ENCODE measurements around the gene ZDHHC7.
"Not testable (repeated sequence)": the region's sequence is repeated elsewhere in the genome, so short reads cannot be mapped to it uniquely, and the experiment has no call there.

ZDHHC7 gene

DNA sequence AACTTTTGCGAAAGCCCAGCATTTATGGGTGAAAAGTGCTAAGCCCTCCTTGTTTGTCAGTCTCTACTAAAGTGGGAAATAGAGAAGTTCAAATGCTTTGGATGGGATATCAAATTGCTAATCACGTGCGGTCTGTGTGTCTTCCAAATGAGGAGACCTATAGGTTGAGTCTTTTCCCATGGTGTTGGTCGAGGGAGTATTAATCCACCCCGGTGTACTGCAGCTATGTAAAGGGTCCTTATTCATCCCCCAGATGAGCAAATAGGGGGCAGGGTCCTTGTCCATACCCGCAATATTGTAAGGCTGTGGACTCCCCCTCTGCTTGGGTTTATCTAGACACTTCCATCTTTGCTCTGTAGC lies 30.8 kb upstream of the ZDHHC7 start:
- no peak for DNase-seq

DNA sequence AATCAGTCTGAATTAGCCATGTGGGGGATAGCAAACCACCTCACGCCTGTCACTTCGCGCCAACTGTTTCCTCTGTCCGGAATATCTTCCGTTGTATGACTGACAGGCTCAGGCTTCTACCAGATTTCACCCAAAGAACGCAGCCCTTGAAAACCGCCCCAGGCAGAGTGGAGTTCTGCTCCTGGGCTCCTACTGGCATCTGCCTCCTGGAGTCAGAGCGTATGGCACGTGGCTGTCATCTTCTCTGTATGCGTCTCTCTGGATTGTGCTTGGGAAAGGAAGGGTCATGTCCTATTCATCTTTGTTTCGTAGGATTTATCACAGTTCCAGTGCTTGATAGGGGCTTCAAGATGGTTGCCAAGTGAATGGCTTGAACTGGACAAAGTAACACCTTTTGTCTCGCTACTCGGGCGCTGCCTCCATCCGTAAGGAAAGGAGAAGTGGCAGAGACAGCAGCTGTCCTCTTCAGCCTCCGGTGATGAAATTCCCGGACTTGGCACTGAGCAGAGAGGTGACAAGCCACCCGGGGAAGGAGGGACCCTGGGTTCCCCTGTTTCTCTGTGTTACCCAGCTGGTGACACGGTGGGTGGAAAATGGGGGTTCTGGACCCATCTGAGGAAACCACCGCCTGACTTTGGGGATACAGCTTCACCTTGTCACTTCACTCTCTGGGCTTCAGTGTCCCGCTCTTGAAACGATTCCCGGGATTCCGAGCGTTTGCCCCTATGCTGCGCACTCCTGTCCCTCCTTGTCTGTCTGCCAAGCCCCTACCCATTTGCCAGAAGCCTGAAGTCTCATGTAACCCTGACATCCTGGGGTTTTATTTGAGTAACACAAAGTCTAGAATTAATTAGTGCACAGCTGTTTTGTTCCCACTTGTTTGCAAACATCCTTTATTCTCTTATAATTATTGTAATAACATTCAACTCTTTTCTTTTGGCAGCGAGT lies 30.2 kb upstream of the ZDHHC7 start:
- DNase-seq = no peak

DNA sequence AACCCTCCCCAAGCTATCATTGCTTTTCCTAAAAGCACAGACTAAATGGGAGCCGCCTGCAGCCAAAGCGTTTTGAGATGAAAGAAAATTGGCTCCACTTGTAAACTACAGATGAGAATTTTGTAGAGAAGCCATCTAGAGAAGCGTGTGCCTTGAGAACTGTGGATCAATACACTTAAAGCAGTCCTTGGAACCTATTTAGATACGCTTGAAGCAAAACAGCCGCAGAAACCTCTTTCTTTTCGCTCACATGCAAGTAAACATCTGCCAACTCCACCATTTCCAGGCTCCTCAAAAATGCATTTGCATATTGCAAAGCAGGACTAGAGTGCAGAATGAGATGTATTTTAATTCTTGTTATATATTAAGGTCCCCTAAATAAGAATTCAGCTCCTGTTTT lies 29.4 kb upstream of the ZDHHC7 start:
- no peak for DNase-seq

DNA sequence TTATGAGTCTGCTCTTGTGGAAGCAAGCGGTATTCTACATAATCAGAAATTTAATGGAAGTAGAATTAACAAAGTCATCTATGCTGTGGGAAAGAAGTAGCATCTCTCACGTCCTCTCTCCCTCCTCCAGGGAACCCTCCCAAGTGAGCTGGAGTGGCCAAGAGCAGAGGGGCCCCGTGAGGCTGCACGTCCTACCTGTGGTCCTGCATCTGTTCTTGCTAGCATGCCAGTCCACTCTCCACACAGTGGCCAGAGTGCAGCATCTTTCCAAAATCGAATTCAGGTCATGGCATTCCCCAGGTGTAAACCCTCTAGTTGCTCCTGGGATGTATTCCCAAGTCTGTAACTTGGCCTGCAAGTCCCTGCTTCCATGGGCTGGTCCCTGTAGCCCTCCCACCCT lies 26.4 kb upstream of the ZDHHC7 start:
- DNase-seq = no peak

DNA sequence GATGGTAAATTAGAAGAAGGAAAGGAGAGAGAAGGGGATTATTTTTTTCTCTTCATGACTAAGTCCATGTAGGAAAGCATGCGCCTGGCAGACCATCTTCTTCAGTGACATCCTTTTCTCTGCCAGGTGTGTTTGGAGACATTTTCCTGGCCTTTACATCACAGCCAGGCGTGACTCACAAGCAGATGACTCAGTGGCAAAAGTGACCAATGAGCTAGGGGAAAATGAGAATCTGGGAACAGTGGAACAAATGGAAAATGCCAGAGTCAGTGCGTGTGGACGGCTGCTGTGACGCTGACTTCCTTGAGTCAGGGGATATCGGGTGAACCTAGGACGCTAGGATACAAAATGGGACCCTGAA lies 25.7 kb upstream of the ZDHHC7 start:
- no peak for DNase-seq

DNA sequence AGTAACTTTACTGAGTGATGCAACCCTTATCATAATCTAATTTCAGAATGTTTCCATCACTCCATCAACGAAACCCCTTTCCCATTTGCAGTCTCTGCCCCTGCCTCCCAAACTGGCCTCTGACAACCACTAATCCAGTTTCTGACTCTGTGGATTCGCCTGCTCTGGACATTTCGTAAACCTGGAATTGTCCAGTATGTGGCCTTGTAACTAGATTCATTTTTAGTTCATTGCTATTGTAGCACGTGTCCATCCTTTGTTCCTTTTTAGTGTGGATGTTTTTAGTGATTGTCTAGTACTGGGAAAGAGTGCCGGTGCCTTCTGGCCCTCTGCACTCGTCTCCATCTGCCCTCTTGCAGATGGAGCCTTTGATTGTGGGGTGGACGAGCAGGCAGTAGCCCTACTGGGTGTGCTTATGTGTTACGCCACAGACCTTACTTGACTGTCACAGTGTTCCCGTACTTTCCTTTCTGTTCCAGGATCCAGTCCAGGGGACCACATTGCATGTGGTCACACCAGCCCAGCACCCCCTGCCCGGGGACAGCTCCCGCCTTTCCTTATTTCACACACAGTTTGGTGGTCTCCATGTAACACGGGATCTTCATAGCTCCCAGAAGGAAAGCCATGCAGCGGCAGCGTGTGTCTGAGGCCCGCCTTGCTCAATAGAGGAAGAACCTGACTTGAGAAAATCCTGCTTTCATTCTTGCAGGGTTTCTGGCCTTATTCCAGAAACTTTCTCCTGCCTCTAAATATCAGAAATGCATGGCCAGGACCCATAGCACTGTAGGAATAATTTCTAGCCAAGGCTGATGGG lies 25.1 kb upstream of the ZDHHC7 start:
- no peak for DNase-seq

DNA sequence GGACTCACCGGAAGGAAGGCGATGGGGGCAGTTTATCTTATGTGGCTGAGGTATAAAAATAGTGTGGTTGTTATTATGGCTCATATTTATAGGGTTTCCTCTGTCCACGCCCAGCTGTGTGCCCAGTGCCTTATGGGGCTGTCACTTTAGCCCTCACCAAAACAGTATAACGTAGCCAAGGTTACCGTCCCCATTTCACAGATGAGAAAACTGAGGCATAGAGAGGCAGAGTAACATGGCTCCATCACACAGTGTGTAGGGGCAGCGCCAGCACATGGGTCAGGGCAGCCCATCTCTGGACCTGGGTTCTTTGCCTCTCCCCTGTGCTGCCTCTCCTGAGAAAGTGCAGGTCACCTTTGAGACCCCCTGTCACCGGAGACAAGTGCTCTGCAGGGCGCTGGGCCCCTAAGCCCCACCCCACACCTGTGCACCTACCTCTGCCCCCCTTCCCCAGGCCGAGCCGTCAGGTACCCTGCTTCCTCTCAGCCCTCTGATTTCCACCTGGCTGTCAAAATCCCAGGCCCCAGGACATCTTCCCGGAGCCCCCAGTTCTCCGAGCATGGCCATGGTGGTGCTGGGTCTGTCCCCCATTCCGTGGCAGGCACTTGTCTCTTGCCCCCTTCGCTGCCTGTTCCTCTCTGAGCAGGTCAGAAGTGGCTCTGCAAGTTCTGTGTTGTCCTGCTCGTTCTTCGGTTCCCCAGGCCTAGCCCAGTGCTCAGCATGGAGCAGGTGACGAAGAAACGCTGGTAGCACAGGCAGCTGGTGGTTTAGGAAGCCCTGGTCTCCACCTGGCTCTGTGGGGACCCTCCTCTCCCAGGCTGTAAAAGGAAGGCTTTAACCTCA lies 23.5 kb upstream of the ZDHHC7 start:
- no peak for DNase-seq

DNA sequence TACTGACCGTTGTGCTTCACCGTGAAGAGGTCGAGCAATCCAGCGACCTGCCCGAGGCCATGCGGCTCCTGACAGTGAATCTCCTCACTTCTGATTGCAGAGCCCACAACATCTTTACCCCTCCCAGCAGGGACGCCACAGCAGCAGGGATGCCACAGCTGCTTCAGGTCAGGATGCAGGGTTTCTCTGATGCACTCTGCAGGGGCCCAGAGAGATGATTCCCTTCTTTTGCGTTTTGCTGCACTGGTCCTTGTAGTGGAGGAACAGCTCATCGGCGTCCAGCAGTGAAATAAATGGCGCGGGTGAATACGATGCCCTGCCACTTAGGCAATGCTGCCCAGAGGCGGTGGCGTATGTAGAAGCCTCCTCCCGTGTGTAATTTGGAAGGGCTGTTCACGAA lies 21.8 kb upstream of the ZDHHC7 start:
- DNase-seq = no peak

DNA sequence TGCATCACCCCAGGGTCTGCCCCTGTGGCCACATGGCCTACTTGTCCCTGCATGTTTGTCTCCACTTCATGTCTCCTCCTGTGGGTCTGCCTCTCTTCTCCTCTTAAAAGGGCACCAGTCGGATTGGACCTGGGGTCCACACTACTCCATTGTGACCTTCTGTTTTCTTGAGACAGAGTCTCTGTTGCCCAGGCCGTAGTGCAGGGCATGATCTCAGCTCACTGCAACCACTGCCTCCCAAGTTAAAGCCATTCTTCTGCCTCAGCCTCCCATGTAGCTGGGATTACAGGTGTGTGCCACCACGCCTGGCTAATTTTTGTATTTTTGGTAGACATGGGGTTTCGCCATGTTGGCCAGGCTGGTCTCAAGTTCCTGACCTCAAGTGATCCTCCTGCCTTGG lies 20.9 kb upstream of the ZDHHC7 start:
- not testable (repeated sequence) for DNase-seq

DNA sequence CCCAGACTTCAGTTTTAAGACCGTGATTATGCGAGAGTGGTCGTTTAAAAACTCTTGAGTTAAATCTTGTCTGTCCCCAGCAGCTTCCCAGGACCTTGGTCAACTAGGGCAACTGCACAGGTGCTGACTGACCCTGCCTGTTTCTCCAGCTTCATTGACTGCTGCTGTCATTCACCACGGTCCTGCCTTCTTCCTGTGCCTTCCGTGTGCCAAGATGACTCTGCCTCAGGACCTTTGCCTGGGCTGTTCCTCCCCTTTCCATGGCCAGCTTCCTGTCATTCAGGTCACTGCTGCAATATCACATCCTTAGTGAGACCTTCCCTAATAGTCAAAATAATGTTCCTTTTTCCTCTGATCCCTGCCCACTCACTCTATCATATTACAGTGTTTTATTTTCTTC lies 20.1 kb upstream of the ZDHHC7 start:
- DNase-seq = no peak

DNA sequence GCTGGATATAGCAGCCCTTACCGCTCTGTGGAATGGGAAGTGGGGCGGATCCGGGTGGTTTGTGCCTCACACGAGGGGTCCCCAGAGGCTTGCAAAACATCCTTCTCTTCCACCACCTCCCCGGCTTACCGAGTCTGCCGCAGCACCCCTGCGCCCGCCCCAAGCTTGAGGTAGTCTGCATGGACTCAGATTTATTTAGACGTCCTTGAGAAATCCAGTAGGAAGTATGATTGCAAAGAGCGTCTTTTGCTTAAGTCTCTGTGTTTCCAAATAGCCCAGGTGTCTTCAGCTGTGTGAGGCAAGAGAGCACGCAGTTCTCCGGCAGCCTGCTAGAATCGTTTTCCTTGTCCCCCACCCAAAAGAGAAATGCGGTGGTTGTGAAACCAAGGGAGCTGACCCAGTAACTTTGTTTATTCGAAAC lies 18.7 kb upstream of the ZDHHC7 start:
- DNase-seq = no peak

DNA sequence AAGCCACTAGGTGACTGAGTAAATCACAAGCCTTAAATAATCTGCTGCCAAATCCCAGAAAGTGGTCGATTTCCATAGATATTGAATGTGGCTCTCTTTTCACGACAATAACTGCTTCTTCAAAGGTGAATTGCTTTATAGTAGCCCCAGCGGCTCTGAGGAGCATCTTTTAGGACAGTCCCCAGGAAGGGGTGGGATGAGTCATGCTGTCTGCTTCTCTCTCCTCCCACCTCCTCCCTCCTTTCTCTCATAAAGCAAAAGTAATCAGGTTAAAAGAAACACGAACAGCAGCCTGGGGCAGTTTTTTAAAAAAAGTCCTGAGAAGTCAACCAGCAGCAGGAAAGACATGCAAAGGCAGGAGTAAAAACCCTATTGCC lies 18.1 kb upstream of the ZDHHC7 start:
- DNase-seq = peak; percentile 37

DNA sequence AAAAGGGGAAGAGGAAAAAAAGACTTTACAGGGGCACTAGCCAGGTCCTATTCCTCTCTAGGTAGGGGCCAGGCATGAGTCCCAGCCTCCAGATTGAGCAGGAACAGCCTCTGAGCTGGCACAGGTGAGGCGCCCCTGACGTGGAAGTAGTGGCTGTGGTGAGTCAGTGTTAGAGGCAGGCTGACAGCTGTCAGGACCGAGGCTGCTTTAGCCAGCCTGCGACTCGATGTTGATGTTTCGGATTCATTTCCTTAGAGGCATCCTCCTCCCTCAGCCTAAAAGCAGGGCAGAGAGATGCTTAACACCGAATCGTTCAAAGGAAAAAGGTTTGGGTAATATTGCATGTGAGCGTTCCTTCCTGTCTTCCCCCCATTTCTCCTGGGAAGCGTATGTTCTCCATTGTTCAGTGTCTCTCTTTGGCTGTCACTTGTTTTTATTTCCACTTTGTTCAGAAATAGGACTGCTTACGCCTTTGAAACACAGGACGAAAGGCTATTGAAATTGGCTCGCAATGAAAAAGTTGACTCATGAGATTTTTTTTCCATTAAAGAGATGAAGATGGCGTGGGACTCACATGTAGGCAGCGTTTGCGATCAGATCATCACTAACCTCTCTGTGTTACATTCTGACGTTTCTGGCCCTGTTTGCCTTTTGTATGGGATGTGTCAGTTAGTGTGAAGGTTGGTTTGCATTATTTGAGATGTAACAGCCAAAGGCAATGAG lies 17.5 kb upstream of the ZDHHC7 start:
- peak; percentile 67 for DNase-seq

DNA sequence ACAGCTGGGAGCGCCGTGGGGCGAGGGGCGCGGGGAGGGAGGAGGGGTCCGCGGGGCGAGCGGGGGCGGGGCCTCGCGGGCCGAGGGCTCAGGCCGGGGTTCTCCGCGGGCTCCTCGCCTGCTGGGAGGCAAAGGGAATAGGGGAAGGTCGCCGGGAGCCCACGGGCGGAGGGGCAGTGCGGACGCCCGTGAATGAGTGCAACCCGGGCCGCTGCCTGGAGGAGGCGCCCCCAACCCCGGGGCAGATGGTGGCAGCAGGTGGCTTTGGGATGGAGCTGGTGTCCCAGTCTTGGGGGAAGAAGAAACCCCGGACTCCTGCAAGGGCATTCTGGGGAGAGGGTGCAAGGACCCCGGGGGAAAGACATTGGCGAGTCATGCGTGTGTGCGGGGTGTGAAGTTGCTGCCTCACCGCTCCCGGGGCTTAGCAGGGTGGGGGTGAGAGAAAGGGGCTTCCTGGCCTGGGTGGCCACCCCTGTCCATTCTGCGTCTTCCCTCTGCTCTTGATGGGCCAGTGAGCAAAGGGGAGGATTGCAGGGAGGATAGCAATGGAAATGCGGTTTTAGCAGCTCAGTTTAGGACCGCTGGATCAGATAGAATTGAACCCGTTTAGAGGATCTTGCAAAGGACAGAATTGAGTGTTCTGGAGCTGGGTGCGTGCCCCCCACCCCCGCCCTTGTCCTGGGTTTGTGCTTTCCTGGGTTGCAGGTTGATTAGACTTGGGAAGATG lies 16.8 kb upstream of the ZDHHC7 start:
- DNase-seq = no peak

DNA sequence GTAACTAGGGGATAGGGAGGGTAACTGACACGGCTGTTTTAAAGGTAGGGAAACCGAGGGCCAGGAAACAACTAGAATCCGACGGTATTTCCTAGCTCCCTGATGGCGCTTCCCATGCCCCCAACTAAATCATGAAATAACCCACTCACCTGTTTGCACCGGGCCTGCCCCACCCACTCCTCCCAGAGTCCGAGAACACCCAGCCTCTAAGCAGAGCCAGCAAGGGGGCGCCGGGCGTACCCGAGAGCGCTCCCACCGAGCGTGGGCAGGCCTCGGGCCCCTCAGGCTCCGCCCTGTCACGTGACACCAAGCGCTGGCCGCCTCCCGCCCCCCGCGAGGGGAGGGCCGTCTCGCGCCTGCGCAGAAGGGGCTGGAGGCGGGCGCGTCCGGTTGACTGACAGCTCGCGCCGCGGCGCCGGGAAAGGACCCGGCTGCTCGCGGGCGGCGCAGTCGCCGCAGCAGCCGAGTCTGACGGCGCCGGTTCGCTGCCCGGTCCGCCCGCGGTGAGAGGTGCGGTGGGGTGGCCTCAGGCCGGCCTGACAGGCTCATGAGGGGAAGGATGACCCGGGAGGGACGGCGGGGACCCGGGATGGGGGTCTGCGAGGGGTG lies 16.1 kb upstream of the ZDHHC7 start, which contains the start of gene KIAA0513:
KIAA0513 (plus strand) TSS at position 447 of the 609 bp plus-strand sequence. CDS start 39,277 bp downstream, outside the sequence.
- peak; percentile 98 for DNase-seq

DNA sequence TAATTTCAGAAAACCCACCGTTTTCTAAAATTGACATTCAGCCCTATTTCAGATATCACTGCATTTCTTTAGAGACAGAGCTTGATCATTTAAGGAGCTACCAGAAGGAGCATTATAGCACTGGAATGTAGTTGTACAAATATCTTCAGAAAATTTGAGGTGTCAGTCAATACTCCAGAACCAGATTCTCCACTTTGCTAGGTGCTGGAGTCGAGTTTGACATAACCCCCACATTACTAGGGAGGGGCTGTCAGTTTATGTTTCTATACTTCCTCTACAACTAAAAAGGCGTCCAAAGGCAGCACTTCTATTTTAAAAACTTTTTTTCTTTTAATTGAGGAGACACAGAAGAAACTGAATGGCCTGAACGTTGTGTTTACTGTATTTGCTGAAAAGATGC lies 15.4 kb upstream of the ZDHHC7 start:
- DNase-seq = no peak

DNA sequence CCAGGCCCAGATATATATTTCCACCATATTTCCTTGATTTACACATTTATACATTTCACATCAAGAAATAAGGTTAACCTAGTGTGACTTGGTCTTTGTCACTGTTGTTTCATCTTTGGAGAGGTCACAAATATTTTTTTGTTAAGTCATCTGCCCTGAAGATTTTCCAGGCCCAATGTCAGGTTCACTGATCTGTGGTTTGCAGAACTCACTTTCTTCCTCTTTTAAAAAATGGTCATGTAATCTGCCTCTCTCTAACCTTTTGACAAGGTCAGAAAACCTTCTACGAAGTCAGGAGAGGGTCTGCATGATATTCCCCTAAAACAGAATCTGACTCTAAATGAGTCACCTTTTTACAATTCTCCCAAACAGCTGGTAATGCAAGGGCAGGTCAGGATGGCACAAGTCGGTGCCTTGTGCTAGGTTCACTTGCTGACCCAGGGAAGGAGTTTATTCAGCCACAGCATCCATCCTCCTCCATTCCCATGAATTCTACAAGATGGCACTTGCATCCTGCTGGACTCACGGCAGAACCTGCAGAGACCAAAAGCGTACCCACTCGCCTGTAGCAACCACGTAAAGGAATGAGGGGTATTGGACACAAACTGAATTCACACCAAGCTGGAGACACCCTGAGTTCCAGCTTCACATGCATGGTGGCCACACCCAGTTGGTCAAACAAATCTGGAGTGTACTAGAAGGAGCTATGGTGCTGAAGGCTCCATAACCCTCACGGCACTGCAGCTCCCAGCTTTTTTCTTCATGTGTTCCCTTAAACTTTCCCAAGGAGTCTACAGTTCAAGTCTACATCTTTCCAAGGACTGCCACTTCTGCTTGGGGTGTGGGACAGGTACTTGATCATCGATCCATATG lies 14.7 kb upstream of the ZDHHC7 start:
- DNase-seq = no peak

DNA sequence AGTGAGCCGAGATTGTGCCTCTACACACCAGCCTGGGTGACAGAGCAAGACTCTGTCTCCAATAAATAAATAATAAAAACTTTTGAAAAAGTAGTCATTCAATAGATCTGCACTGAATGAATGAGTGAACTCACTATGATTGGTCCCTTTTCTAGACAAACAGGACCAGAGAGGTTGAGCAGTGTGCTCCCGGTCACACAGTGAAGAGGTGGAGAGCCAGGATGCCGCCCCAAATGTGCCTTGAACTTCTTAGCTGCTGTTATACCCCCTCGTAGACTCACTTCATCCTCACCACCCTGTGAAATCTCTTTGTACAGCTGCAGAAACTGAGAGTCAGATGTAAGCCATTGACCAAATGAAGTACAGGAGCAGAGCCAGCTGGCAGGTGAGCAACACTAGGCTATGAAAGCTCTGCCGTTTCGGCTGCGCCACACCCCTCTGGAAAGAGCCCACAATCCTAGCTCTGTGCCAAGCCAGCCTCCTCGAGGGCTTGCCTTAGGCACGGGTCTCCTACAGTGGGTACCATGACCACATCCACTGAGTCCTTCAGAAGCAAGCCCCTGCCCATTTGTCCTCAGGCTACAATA lies 8.4 kb upstream of the ZDHHC7 start:
- DNase-seq = no peak

DNA sequence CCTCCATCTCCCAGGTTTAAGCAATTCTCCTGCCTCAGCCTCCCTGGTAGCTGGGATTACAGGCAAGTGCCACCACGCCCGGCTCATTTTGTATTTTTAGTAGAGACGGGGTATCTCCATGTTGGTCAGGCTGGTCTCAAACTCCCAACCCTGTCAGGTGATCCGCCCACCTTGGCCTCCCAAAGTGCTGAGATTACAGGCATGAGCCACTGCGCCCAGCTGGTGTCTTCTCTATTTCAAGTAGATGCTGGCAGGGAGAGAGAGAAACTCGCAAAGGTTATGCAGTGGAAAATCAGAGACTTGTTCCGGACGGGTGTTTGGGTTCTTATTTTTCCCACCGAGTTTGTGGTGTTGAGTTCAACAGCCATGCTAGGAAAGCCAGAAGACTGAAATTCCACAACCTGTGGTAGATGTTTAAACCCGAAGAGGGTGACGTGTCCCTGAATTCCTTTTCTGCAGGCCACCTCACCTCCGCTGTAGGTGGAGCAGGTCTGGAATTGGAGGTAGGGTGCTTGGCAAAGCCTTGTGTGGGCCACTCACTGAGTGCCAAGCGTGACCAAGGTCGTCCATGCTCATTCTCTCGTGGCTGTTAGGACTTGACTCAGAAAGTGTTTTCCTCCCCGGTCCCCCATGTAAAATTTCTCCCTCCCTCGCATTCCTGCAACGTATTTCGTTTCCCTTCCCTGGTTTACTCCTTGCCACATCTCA lies 7.3 kb upstream of the ZDHHC7 start:
- no peak for DNase-seq

Measured in stimulated activated CD4-positive, alpha-beta T cell treated with anti-CD3 and anti-CD28 coated beads, Interleukin-12 subunit alpha, Interleukin-12 subunit beta, amount 100 ng/mL, for 4 hours (primary cell).